Psoas muscle (tissue), 8 donors: Measurements from ENCODE around the gene LRP1B. TPM values are rescaled to one million over a fixed set of nuclear protein-coding genes. Genes with fewer than 3 reads are reported as not detected.

Experiments
- ATAC-seq, 4 donors: fragments of 200-7000 bp; cut with Tn5 transposase; one replicate each; pipeline ENCODE4 v1.9.1; 2020; ENCODE audit warnings: moderate library complexity in 3 of 4, mild to moderate bottlenecking in 2 of 4
- DNase-seq, 2 donors: peaks; one replicate each; pipeline ENCODE4 v3.0.0-alpha.2; 2020
- H3K27ac ChIP-seq: fragments of 200-600 bp; one replicate; pipeline ENCODE4 v1.8.0; 2022
- H3K27me3 ChIP-seq, 3 donors: fragments of 200-600 bp in 1 of 3; one replicate each; pipeline versions ENCODE4 v1.6.1 to v1.8.0; 2013 to 2022; ENCODE audit warnings: low read length in 2 of 3, mild to moderate bottlenecking in 2 of 3, moderate library complexity in 1 of 3; ENCODE audit not compliant: insufficient read depth in 3 of 3
- H3K36me3 ChIP-seq, 2 donors: fragments of 200-600 bp in 1 of 2; one replicate each; pipeline versions ENCODE4 v1.6.1 to v1.8.0; 2013 to 2022; ENCODE audit warnings: low read depth in 1 of 2, mild to moderate bottlenecking in 1 of 2, moderate library complexity in 1 of 2; ENCODE audit not compliant: insufficient read depth in 1 of 2
- H3K4me1 ChIP-seq: fragments of 200-600 bp; one replicate; pipeline ENCODE4 v1.8.0; 2022
- H3K4me3 ChIP-seq: fragments of 200-600 bp; one replicate; pipeline ENCODE4 v1.8.0; 2022; ENCODE audit warnings: mild to moderate bottlenecking
- H3K9me3 ChIP-seq: fragments of 200-600 bp; one replicate; pipeline ENCODE4 v1.8.0; 2022
- CTCF ChIP-seq: fragments of 200-600 bp; IDR thresholded peaks from one replicate; pipeline ENCODE4 v1.8.0; 2022; ENCODE audit warnings: antibody characterized with exemption
- WGBS, 3 donors: extraction: QIAGEN DNeasy Blood & Tissue Kit; methylation state at CpG; one replicate each; pipeline versions ENCODE4 v1.1.6 to v1.1.7; 2013; 5-methylcytosine and 5-hydroxymethylcytosine counted together
- intact Hi-C, 2 donors: fragments of 100-400 bp; cut with DNase I; formaldehyde crosslinking; loops; one replicate each; pipeline versions ENCODE4 v1.11.0 to v1.14.2; 2022
- polyA plus RNA-seq, 3 donors: library from polyadenylated mRNA; stranded (reverse); fragments of 200-250 nt; gene quantifications; one replicate each; pipeline ENCODE4 v1.2.3, GENCODE V29; 2013
- total RNA-seq, 4 donors: library from RNA; stranded (reverse); fragmentation: NEBNext Ultra II Directional in 2 of 4; extraction: Animal tissue kit (Norgen Biotek cat#: 25700) in 2 of 4; gene quantifications; one replicate each; pipeline versions ENCODE4 v1.2.1 to v1.2.4, GENCODE V29; 2021 to 2023
- donor health status: healthy with polysubstance abuse.
- donor health status: DM: no; HTN: no; CAD: no; lungs with moderate emphysema.
- donor health status: Bipolar disorder and iron deficiency.
- donor health status: healthy.
- donor health status: DM: yes; HTN: yes; CAD: no.
- donor health status: DM: no; HTN: no; CAD: no.
- donor health status: DM: no; HTN: no; CAD: no.
- donor health status: DM: yes; HTN: yes; CAD: no.

Gene LRP1B
- total and polyA plus RNA-seq, 7 donors, result 0.33 to 3.3 (median 0.95) TPM

DNA sequence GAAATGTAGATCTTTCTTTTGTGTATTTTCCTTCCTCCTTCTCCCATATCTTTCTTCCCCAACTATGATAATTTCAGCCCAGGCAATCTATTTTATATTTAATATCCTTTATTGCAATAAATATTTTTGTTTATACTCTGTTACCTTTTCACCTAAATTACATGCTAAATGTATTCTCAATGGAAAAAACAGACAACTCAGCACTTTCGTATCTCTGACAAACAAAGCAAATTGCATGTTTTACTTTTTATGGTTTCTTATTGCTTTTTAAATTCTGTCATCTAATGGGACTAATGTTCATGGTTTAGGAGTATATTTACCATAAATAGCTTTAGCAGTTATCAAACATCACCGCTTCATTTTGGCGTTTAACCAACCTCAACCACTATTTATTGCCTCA, 74.0 kb downstream of the LRP1B start:
- no peak overlapping the region for H3K27ac ChIP-seq
- intact Hi-C loops, result no loop called here
- no peaks in the 10 kb centered on the region for H3K9me3 ChIP-seq
- no peak for TF ChIP-seq CTCF
- no peaks in the 10 kb centered on the region for H3K36me3 ChIP-seq
- WGBS, 3 donors, result 87 to 91% (median 89%) methylated on average over 3 of the region's 3 CpGs
- no peaks in the 10 kb centered on the region for H3K4me1 ChIP-seq
- no peaks in the 10 kb centered on the region for H3K27me3 ChIP-seq
- DNase-seq (no peak), ATAC-seq (no peak)
- no peak overlapping the region for H3K4me3 ChIP-seq

GRCh38 chr2:142052220-142052863, 78.5 kb downstream of the LRP1B start:
- intact Hi-C loops, result no loop called here

GRCh38 chr2:142048581-142048980, 82.2 kb downstream of the LRP1B start:
- Histone ChIP-seq H3K36me3 (no peaks in the 10 kb centered on the region), H3K27ac (no peak overlapping the region), H3K27me3 (no peaks in the 10 kb centered on the region), H3K9me3 (no peaks in the 10 kb centered on the region), H3K4me1 (no peaks in the 10 kb centered on the region), H3K4me3 (no peak overlapping the region)
- 81 to 86% (median 85%) methylated on average over 1 of the region's 1 CpG for WGBS, 3 donors
- intact Hi-C loops, result no loop called here
- DNase-seq (no peak), ATAC-seq (no peak)
- TF ChIP-seq CTCF, result no peak

More at GRCh38 chr2:142052220-142052863, 78.5 kb downstream of the LRP1B start:
- no peaks in the 10 kb centered on the region for H3K27me3 ChIP-seq
- no peak overlapping the region for H3K27ac ChIP-seq
- no peak overlapping the region for H3K4me3 ChIP-seq
- H3K4me1 ChIP-seq, result no peaks in the 10 kb centered on the region
- TF ChIP-seq CTCF, result no peak
- ATAC-seq (no peak), DNase-seq (no peak)
- 46 to 54% (median 46%) methylated on average over 5 of the region's 5 CpGs for WGBS, 3 donors
- H3K36me3 ChIP-seq, result no peaks in the 10 kb centered on the region
- no peaks in the 10 kb centered on the region for H3K9me3 ChIP-seq

GRCh38 chr2:142045641-142046040, 85.2 kb downstream of the LRP1B start:
- Histone ChIP-seq H3K4me1 (no peaks in the 10 kb centered on the region), H3K36me3 (no peaks in the 10 kb centered on the region), H3K4me3 (no peak overlapping the region), H3K9me3 (no peaks in the 10 kb centered on the region), H3K27me3 (no peaks in the 10 kb centered on the region), H3K27ac (no peak overlapping the region)
- WGBS, 3 donors, result 67 to 80% (median 73%) methylated on average over 4 of the region's 4 CpGs
- intact Hi-C loops, result no loop called here
- ATAC-seq, result no peak
- no peak for TF ChIP-seq CTCF
- no peak for DNase-seq

GRCh38 chr2:142044197-142044596, 86.6 kb downstream of the LRP1B start:
- Histone ChIP-seq H3K4me3 (no peak overlapping the region), H3K4me1 (no peaks in the 10 kb centered on the region), H3K9me3 (no peaks in the 10 kb centered on the region), H3K27ac (no peak overlapping the region), H3K36me3 (no peaks in the 10 kb centered on the region), H3K27me3 (no peaks in the 10 kb centered on the region)
- no peak for DNase-seq
- WGBS, 3 donors, result 60 to 69% (median 66%) methylated on average over 3 of the region's 3 CpGs
- intact Hi-C loops, result no loop called here
- ATAC-seq, result no peak
- TF ChIP-seq CTCF, result no peak
